Upper lobe of right lung (tissue), 1 donor: ENCODE data around the gene MANBA. TPM values are rescaled to one million over a fixed set of nuclear protein-coding genes. Genes with fewer than 3 reads are reported as not detected.
"Not testable (repeated sequence)": the region's sequence is repeated elsewhere in the genome, so short reads cannot be mapped to it uniquely, and the experiment has no call there.

ENCODE experiments used
- ATAC-seq: fragments of 200-7000 bp; cut with Tn5 transposase; one replicate; pipeline ENCODE4 v1.9.1; 2020; ENCODE audit warnings: mild to moderate bottlenecking, moderate library complexity
- DNase-seq: peaks from one replicate; pipeline ENCODE4 v3.0.0-alpha.2; 2020
- H3K27ac ChIP-seq: fragments of 200-600 bp; one replicate; pipeline ENCODE4 v1.8.0; 2022
- H3K27me3 ChIP-seq: fragments of 200-600 bp; one replicate; pipeline ENCODE4 v1.8.0; 2022; ENCODE audit warnings: mild to moderate bottlenecking
- H3K36me3 ChIP-seq: fragments of 200-600 bp; one replicate; pipeline ENCODE4 v1.8.0; 2022
- H3K4me1 ChIP-seq: fragments of 200-600 bp; one replicate; pipeline ENCODE4 v1.8.0; 2022
- H3K4me3 ChIP-seq: fragments of 200-600 bp; one replicate; pipeline ENCODE4 v1.8.0; 2022; ENCODE audit warnings: mild to moderate bottlenecking
- H3K9me3 ChIP-seq: fragments of 200-600 bp; one replicate; pipeline ENCODE4 v1.8.0; 2022
- CTCF ChIP-seq: fragments of 200-600 bp; IDR thresholded peaks from one replicate; pipeline ENCODE4 v1.8.0; 2022; ENCODE audit warnings: antibody characterized with exemption
- intact Hi-C: fragments of 100-400 bp; cut with DNase I; formaldehyde crosslinking; loops from one replicate; pipeline ENCODE4 v1.11.0; 2022
- total RNA-seq: library from RNA; stranded (reverse); fragmentation: NEBNext Ultra II Directional; extraction: Animal tissue kit (Norgen Biotek cat#: 25700); gene quantifications from one replicate; pipeline ENCODE4 v1.2.1, GENCODE V29; 2021
- donor health status: DM: no; HTN: yes; CAD: no; lungs with severe emphysema.

Gene MANBA
- total RNA-seq, 1 donor from 2014 or later: 56.0 TPM

- Histone ChIP-seq H3K4me3 (no peak overlapping the region), H3K27me3 (no peaks in the 10 kb centered on the region), H3K4me1 (no peaks in the 10 kb centered on the region), H3K27ac (no peak overlapping the region), H3K9me3 (no peaks in the 10 kb centered on the region), H3K36me3 (peaks cover 16% of the 10 kb centered on the region)
- DNase-seq (no peak), ATAC-seq (no peak)
- intact Hi-C loops: no loop called here
- TF ChIP-seq CTCF: no peak
These were observed 34.7 kb downstream of the MANBA start for GRCh38 chr4:102726068-102726467.

- ATAC-seq: no peak
- TF ChIP-seq CTCF: no peak
- no peaks in the 10 kb centered on the region for H3K4me1 ChIP-seq
- no peak overlapping the region for H3K27ac ChIP-seq
- H3K36me3 ChIP-seq: peaks cover 16% of the 10 kb centered on the region
- intact Hi-C loops: no loop called here
- no peak for DNase-seq
- no peak overlapping the region for H3K4me3 ChIP-seq
- no peaks in the 10 kb centered on the region for H3K9me3 ChIP-seq
- no peaks in the 10 kb centered on the region for H3K27me3 ChIP-seq
These were observed 35.5 kb downstream of the MANBA start for GRCh38 chr4:102725229-102725628.

- no peak overlapping the region for H3K27ac ChIP-seq
- ATAC-seq: no peak
These were observed 37.3 kb downstream of the MANBA start for GRCh38 chr4:102723511-102723910.

GRCh38 chr4:102722740-102723139, 38.0 kb downstream of the MANBA start:
- H3K27ac ChIP-seq: no peak overlapping the region
- no peaks in the 10 kb centered on the region for H3K4me1 ChIP-seq
- no peaks in the 10 kb centered on the region for H3K27me3 ChIP-seq
- ATAC-seq (no peak), DNase-seq (no peak)
- TF ChIP-seq CTCF: no peak
- peaks cover 27% of the 10 kb centered on the region for H3K36me3 ChIP-seq
- intact Hi-C loops: no loop called here
- no peaks in the 10 kb centered on the region for H3K9me3 ChIP-seq
- no peak overlapping the region for H3K4me3 ChIP-seq

More at GRCh38 chr4:102723511-102723910, 37.3 kb downstream of the MANBA start:
- Histone ChIP-seq H3K27me3 (no peaks in the 10 kb centered on the region), H3K4me1 (no peaks in the 10 kb centered on the region), H3K4me3 (no peak overlapping the region), H3K9me3 (no peaks in the 10 kb centered on the region), H3K36me3 (peaks cover 27% of the 10 kb centered on the region)
- intact Hi-C loops: no loop called here
- DNase-seq: no peak
- no peak for TF ChIP-seq CTCF

GRCh38 chr4:102718833-102719575, 41.8 kb downstream of the MANBA start:
- H3K36me3 ChIP-seq: peaks cover 32% of the 10 kb centered on the region
- DNase-seq, H3K4me3 ChIP-seq, H3K9me3 ChIP-seq, intact Hi-C loops, ATAC-seq, H3K4me1 ChIP-seq, H3K27me3 ChIP-seq, H3K27ac ChIP-seq: not testable (repeated sequence)

- no peak overlapping the region for H3K27ac ChIP-seq
- ATAC-seq (peak; percentile 81), DNase-seq (no peak)
These were observed 43.2 kb downstream of the MANBA start for GRCh38 chr4:102717448-102718092.

More at GRCh38 chr4:102717448-102718092, 43.2 kb downstream of the MANBA start:
- H3K9me3 ChIP-seq: no peaks in the 10 kb centered on the region
- intact Hi-C loops: no loop called here
- H3K36me3 ChIP-seq: peaks cover 19% of the 10 kb centered on the region
- no peaks in the 10 kb centered on the region for H3K27me3 ChIP-seq
- H3K4me3 ChIP-seq: no peak overlapping the region
- TF ChIP-seq CTCF: no peak
- H3K4me1 ChIP-seq: peaks cover 4% of the 10 kb centered on the region
